ENCODE data around the gene TMEM131.
A peak's percentile ranks its signal among the peaks of the same experiment; 100 is the strongest.

The TMEM131 gene

DNA sequence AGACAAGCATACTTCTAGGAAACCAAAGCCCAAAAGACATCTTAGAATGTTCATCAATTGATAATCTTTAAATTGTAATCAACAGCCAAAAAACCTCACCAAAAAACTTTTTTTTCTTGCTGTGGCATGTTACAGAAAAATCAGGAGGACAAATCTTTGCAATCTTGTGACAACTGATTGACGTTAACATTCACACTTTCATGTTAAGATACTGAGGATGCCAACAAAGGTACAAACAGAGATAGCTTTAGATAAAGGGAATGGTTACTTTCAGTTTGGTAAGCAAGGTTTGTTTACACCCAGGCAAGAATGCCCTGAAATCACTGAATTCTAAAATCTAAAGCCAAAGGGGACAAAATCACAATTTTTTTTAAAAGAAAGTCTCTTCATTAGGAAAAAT lies 190.0 kb downstream of the TMEM131 start:
- DNase-seq (ENCODE audit: low spot score) = no peak

DNA sequence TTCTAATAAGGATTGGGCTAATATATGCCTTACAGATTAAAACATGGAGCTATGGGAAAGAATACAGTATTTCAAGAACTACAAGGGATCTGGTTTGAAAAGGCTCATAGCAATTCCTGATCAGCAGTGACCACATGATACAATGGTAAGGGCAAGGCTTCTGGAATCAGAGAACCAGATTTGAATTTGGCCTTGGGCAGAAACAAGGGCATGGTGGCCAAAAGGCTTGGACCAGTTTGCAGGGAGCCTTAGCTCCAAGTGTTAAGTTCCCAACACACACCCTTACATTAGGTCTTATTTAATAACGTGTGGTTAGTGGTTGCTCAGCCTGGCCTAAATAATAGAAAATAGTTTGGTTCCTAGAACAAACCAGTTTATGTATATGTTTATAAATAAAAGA lies 194.7 kb downstream of the TMEM131 start:
- DNase-seq (ENCODE audit: low spot score) = no peak

GRCh38 chr2:97798416-97798815 lies 197.3 kb downstream of the TMEM131 start:
- DNase-seq (ENCODE audit: low spot score) = no peak

DNA sequence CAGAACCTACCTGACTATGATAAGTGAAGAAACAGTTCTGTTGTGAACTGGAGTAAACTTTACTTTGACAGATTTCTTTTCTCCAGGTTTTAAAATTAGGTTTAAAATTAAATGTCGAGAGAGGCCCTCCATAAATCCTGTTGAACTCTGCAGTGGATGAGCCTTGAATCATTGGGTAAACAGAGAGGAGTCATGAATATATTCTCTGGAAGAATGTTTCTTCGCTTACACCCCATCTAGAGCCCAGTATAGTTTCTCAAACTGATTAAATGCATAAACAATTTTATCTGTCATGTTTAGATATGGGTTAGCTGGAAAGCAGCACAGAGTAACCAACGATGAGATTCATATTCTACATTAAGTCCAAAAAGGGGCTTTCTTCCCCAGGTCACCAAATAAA lies 198.4 kb downstream of the TMEM131 start:
- DNase-seq (ENCODE audit: low spot score) = no peak

GRCh38 chr2:97796465-97797126 lies 199.2 kb downstream of the TMEM131 start:
- DNase-seq (ENCODE audit: low spot score) = no peak

GRCh38 chr2:97792416-97792815 lies 203.3 kb downstream of the TMEM131 start:
- DNase-seq (ENCODE audit: low spot score) = no peak

DNA sequence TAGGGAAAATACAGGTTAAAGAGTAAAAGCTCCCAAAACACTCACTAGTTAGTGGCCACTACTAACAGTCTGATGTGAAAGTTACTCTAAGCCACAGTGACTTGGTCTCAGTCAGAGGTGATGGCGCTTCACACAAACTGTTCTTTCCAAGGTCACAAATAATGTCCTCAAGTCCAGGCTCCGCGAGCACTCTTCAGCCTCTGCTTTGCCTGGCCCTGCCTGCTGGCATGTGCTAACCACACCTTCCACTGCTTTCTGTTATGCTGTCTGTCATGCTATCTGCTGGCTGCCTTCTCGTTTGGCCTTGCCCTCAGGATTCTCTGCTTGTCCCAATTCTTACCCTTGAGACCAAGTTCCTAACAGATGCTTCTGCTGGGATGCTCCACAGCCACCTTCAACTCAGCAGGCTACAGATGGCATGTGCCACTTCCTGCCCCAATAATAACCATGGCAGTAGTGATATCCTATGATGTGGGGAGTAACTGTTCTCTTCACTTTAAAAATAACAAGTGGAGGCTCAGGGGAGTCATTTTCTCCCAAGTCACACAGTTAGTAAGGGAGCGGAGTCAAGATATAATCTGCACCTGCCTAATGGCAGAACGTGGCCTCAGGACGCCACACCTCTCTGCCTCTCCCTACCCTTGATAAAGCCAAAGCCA lies 206.6 kb downstream of the TMEM131 start:
- no peak for DNase-seq (ENCODE audit: low spot score)

DNA sequence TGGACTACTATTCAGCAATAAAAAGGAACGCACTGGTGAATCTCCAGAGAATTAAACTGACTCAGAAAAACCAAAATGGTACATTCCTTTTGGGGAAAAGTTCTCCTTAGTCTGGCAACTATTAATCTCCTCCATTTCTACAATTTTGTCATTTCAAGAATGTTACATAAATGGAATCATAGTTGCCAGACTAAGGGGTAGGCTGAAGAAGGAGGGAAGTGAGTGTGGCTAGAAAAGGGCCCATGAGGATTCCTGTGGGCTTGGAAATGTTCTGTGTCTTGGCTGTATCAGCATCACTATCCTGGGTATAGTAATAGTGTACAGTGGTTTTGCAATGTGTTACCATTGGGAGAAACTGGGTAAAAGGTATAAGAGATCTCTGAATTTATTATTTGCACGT lies 209.9 kb downstream of the TMEM131 start:
- DNase-seq (ENCODE audit: low spot score) = no peak

DNA sequence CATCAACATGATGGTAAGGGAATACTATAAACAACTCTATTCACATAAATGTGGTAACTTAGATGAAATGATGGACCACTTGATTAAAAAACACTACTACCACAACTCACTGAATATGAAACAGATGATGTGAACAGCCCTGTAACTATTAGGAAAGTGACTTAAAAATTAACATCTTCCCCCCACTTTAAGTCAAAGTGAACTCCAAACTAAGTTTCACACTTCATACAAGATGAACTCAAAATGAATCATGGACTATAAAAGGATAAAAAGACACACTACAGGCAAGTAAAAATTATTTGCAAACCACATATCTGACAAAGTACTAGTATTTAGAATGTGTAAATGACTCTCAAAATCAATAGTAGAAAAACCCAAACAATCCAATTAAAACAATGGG lies 210.8 kb downstream of the TMEM131 start:
- DNase-seq (ENCODE audit: low spot score) = no peak

DNA sequence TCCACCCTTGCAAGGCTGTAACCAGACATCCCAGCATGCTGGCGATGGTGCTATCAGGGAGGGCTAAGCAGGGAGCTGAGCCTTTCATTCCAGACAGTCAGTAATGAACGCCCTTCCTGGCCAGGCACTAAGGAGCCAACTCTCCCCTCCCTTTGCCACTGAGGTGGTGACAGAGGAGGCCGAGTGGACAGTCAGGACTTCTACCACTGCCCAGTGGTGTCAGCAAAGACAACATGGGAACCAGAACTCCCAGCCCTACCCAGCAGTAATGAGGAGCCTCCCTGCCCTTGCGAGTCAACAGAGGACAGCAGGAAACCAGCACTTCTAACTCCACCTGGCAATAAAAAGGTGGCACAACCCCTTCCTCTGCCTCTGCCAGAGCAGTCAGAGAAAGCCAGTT lies 213.8 kb downstream of the TMEM131 start:
- no peak for DNase-seq (ENCODE audit: low spot score)

- DNase-seq (ENCODE audit: low spot score) = no peak
Measured at GRCh38 chr2:97779141-97779540, 216.6 kb downstream of the TMEM131 start.

DNA sequence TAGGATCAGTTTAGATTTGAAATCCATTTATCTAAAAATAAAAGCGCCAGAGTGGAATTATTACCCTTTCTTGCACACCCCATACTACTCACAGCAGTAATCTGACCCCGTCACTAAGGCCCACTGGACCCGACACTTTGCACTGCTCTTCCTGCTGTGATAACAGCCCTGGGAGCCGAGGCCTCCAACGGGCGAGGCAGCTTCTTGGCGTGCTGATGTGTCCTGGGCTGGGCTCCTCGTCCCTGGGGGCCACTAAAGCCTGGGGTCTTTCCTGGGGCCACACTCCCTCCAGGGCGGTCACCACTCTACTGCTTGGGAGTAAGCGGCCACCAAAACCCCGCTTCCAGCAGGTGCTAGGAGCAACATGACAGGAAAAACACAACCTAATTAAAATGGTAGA lies 220.7 kb downstream of the TMEM131 start:
- DNase-seq (ENCODE audit: low spot score) = no peak

GRCh38 chr2:97774425-97774824 lies 221.3 kb downstream of the TMEM131 start:
- DNase-seq (ENCODE audit: low spot score) = peak; percentile 56

GRCh38 chr2:97770445-97770844 lies 225.3 kb downstream of the TMEM131 start:
- DNase-seq (ENCODE audit: low spot score) = no peak

- DNase-seq (ENCODE audit: low spot score) = no peak
Measured at GRCh38 chr2:97769711-97770110, 226.0 kb downstream of the TMEM131 start.

- DNase-seq (ENCODE audit: low spot score) = no peak
Measured at GRCh38 chr2:97769308-97769707, 226.4 kb downstream of the TMEM131 start.

DNA sequence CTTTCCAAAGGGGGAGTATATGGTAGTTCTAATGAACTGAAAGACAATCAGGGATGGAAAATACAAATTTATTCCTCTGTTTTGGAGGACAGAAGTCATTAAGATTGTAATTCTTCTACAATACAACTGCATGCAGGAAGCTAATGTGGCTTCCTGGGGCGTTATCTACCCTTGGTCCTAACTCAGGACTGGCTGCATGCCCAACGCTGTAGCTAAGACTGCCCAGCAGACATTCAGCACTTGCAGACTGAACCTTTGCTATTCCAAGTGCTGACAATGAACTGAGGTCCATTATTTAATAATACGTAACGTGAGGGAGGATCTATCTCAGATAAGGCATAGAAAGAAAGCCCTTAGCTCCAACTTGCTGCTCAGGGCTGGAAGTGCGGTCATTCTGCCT lies 229.2 kb downstream of the TMEM131 start:
- DNase-seq (ENCODE audit: low spot score) = no peak

DNA sequence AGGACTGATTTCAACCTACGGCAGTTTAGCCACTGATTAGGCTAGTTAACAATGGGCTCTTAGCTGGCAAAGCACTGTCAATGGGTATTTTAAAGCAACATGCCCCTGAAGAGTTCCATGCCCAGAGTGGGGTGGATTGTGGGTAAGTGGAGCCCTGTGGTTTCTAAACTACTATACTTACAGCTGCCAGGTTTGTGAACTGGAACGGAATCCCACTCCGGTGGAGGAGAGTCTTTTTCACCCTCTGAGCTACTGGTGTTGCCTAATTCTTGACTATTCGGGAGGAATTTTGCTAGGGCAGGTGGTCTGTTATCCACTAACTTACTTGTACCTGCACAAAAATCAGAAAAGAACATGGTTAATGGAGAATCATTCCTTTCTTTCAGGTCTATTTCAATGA lies 229.8 kb downstream of the TMEM131 start:
- no peak for DNase-seq (ENCODE audit: low spot score)

- DNase-seq (ENCODE audit: low spot score) = no peak
Measured at GRCh38 chr2:97764559-97765263, 231.0 kb downstream of the TMEM131 start.

DNA sequence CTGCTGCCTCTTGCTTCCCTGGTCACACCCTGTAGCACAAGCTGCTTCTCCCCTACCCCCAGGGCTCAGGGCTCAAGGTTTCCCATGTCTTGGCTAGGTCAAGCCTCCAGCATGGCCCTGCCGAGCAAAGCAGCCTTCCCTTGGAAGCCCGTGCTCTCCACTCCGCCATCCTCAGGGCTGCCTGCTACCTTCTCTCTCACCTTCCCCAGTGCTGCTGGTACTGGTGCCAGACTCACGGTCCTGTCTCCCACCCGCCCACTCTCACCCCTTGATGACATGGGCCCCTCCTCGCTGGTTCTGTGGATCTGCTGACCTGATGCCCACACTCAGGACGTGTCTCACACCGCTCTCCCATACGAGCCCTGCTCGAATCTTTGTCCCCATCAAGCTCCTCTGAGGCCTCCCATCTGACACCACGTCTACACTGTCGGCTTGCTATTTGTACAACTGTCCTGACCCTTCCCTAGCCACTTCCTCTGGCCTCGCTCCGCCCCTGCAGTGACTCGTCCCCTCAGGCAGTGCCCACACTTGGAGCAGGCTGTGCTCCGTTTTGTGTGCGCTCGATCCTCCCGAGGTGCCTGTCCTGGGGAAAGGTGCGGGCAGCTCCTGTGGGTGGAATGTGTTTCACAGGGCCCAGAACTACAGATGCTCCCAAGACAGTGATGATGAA lies 232.4 kb downstream of the TMEM131 start:
- no peak for DNase-seq (ENCODE audit: low spot score)

DNA sequence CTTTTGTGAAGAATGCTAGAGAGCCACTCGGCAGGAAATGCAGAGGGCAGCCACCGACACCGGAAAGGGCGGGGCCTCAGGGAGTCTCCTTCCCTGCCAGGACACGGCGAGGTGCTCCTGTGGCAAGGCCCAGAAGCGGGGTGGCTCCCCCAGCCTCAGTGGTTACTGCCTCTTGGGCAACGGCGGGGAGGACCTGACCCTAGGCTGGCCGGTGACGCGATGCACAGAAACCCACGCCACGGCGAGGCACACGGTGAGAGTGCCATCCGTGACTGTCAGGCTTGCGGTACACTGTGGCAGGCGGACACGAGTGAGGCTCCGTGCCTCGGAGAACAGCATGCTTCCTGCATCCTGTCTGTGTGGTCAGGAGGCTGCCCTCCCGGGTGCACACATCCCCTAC lies 234.6 kb downstream of the TMEM131 start:
- DNase-seq (ENCODE audit: low spot score) = no peak

DNA sequence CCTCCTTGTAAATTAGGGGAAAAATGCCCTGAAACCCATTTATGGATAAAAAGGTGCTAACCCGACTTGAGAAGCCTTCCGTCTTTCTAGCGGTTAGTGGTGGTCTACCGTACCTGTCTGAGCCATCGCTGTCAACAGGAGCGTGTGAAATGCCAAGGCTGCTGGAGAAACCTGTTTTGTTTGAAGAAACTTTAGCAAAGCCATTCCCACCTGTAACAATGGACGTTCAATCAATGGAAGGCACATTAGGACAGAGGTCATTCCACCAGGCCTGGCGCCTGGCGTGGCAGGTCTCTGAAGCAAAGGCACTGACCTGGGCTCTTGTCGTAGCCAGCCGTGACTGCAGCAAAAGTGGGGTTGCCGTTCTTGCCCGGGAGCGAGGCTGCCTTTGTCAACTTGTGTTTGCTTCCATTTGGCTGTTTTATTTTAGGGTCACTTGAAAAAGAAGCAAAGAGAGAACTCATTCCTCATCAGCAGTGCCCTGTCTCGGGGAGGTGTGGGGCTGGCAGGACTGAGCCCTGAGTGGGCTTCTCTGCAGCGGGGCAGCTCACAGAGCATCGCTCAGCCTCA lies 235.2 kb downstream of the TMEM131 start:
- DNase-seq (ENCODE audit: low spot score) = no peak
